ENCODE results near the gene IL6. TPM values are rescaled to one million over a fixed set of nuclear protein-coding genes. Genes with fewer than 3 reads are reported as not detected.

Gene IL6
- total and polyA plus RNA-seq, 2 of the 8 experiments (the other 6 are each of a cell fraction or from before 2014, with no cell fraction given) = 0.12 to 0.41 TPM

DNA sequence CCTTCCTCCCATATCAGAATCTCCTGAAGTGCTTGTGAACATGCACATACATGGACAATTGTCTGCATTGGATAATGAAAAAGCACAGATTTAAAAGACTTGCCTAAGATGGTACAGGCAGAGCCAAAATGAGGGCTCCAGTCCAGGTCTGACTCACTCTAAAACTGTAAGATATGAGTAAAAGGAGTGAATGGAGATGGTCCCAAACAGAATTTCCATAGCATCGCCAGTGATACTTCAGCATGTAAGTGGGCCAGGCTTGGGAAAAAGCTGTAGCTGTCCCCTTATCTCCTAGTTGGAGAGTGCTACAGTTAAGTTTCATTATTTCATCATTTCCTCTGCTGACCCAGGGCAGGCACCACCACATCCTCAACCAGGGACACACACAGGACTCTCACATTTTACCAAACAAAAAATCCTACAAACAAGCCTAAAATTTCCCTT is 26.4 kb upstream of the IL6 start:
- peak overlapping the region; percentile 85 for H2BK120ac ChIP-seq (replicated peaks; ENCODE audit: low read depth, low read length)
- no peak overlapping the region for H4K8ac ChIP-seq (ENCODE audit: extremely low read depth, insufficient read depth, low read length)
- H3K4me2 ChIP-seq (ENCODE audit: insufficient read depth in 1 of 2, low read depth in 2 of 2, low read length in 2 of 2) = no peak overlapping the region
- peak overlapping the region; percentile 50 for H4K91ac ChIP-seq (replicated peaks; ENCODE audit: insufficient read length, low read length)
- H3K23ac ChIP-seq (ENCODE audit: insufficient read length) = no peak overlapping the region
- H3K23me2 ChIP-seq (ENCODE audit: low read depth, low read length) = 0 out of 2 replicates have a peak, but pooled peaks cover 2% of the 10 kb centered on the region
- 89% methylated on average over 1 of the region's 1 CpG; no CpG with 5 or more reads in 1 of the 2 experiments for WGBS, 2 experiments (ENCODE audit: extremely low coverage in 1 of 2, insufficient coverage in 1 of 2, insufficient read length in 1 of 2, insufficient replicate concordance in 2 of 2, low coverage in 1 of 2, low lambda C conversion rate in 2 of 2, missing lambda C conversion rate in 1 of 2)
- H3K4me3 ChIP-seq (ENCODE audit: extremely low read depth in 1 of 4, insufficient read depth in 2 of 4, low read depth in 3 of 4, low read length in 4 of 4) = no peak overlapping the region
- H2BK12ac ChIP-seq (ENCODE audit: low read depth, low read length) = peak overlapping the region; percentile 11; the same call in 1 of the 2 replicates
- H2BK20ac ChIP-seq (ENCODE audit: low read length) = 0 out of 2 replicates have a peak overlapping the region, but pooled peaks have one; percentile 94
- no peaks in the 10 kb centered on the region for H3K27me3 ChIP-seq (replicated peaks in 1 of 4; ENCODE audit: control insufficient read depth in 3 of 4, extremely low read depth in 1 of 4, insufficient read depth in 3 of 4, low read length in 3 of 4)
- no peak overlapping the region for H3K56ac ChIP-seq (replicated peaks; ENCODE audit: insufficient read length, low read depth, low read length)
- peak overlapping the region; percentile 52; the same call in 1 of the 2 replicates for H3K18ac ChIP-seq (ENCODE audit: extremely low read depth, low read length)
- H3K79me2 ChIP-seq (ENCODE audit: control insufficient read depth in 1 of 2, insufficient read depth in 2 of 2, low read length in 2 of 2) = no peaks in the 10 kb centered on the region
- POLR2A ChIA-PET (ENCODE audit: partially characterized antibody) = interaction anchor here (0.8 to 1.5 kb wide), 2 partner anchors 27 to 28 kb away, joined by 3 to 4 read pairs; partner anchors contain the start of gene IL6
- H4K5ac ChIP-seq (ENCODE audit: insufficient read length, low read depth, low read length) = no peak overlapping the region
- no peaks in the 10 kb centered on the region for H3K79me1 ChIP-seq (ENCODE audit: low read depth, low read length)
- H2AFZ ChIP-seq (ENCODE audit: low read length) = no peak overlapping the region
- TF ChIP-seq SP4 (IDR thresholded peaks at IDR 0.05; ENCODE audit: low read length) (no peak), CREB1 (IDR thresholded peaks at IDR 0.05) (no peak), BCL11A (IDR thresholded peaks at IDR 0.05; ENCODE audit: low read depth in 2 of 2, low read length in 2 of 2) (no peak), POU5F1 (IDR thresholded peaks at IDR 0.05; ENCODE audit: low read depth, low read length) (no peak)
- FAIRE-seq (no peak), DNase-seq (ENCODE audit: low read depth in 1 of 2, low spot score in 2 of 2) (no peak)
- H3K9ac ChIP-seq (replicated peaks in 1 of 4; ENCODE audit: extremely low read depth in 1 of 4, low read depth in 3 of 4, low read length in 3 of 4) = no peak overlapping the region
- peak overlapping the region; percentile 3; the same call in 1 of the 2 replicates for H2BK5ac ChIP-seq (ENCODE audit: low read depth, low read length)
- H3K4ac ChIP-seq (replicated peaks; ENCODE audit: insufficient read length, low read depth, low read length) = peak overlapping the region; percentile 19
- peaks cover 0 to 2% (median 0%) of the 10 kb centered on the region in 4 experiments; a peak in 2 of 7 replicates for H3K4me1 ChIP-seq (replicated peaks in 1 of 4; ENCODE audit: control insufficient read depth in 3 of 4, insufficient read depth in 4 of 4, low read length in 3 of 4)
- no peaks in the 10 kb centered on the region for H4K20me1 ChIP-seq (replicated peaks in 1 of 2; ENCODE audit: control insufficient read depth in 1 of 2, insufficient read depth in 2 of 2, low read length in 2 of 2)
- no peaks in the 10 kb centered on the region for H3K36me3 ChIP-seq (ENCODE audit: control insufficient read depth in 2 of 4, insufficient read depth in 4 of 4, low read length in 3 of 4)
- peak overlapping the region; percentile 53; the same call in 1 of the 2 replicates for H2BK15ac ChIP-seq (ENCODE audit: low read length)
- peak overlapping the region; percentile 70; the same call in 1 of the 2 replicates for H2AK5ac ChIP-seq (ENCODE audit: low read depth, low read length)
- H3K27ac ChIP-seq (ENCODE audit: low read depth, low read length) = no peak overlapping the region
- H3K9me3 ChIP-seq (ENCODE audit: insufficient read depth in 2 of 2, low read depth in 1 of 2, low read length in 1 of 2) = no peaks in the 10 kb centered on the region
- no peak overlapping the region for H3K14ac ChIP-seq (ENCODE audit: insufficient read length)
- CTCF ChIA-PET (ENCODE audit: partially characterized antibody) = interaction anchor here (1.0 to 3.3 kb wide), 4 partner anchors 24 to 140 kb away, joined by 3 to 16 read pairs (median 6); partner anchors contain the start of gene IL6
